NOMO-1 (cell line): ENCODE data around the gene HACE1.
A peak's percentile ranks its signal among the peaks of the same experiment; 100 is the strongest.

Source experiments
- DNase-seq, 2 experiments: peaks; one replicate each; lab custom pipeline; 2025; ENCODE audit not compliant: unreplicated experiment in 2 of 2; lab: John Stamatoyannopoulos, UW

Gene HACE1

DNA sequence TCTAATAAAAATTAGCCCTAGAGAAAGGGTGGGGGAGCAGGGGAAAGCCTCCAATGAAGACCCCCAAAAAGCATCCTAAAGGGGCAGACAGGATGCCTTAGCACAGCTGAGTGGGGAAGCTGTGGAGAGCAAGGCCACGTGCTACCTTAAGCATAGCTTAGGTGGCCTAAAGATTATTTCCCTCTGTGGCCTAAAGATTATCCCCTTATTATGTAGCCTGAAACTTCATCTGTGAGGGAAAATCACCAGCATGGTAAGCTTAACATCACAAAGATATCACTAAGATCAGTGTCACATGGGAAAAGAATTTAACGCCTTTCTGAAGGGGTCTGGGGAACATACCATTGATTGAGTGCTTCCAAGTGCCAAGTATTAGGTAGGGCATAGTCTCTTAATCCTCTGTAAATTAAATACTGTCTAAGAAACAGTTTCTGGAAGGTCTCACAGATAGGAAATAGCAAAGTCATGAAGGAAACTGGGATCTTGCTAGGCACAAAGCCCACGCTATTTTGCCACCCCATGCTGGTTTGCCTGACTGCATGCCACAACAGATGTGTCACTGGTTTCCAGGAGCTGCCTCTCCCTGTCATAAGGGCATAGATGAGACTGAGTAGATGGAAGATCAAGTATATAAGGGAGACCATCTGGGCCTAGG, 170.0 kb downstream of the HACE1 start:
- DNase-seq, result no peak

- no peak for DNase-seq
Observed at GRCh38 chr6:104688283-104688969, 171.3 kb downstream of the HACE1 start.

- no peak for DNase-seq
Observed at GRCh38 chr6:104686550-104687175, 173.1 kb downstream of the HACE1 start.

DNA sequence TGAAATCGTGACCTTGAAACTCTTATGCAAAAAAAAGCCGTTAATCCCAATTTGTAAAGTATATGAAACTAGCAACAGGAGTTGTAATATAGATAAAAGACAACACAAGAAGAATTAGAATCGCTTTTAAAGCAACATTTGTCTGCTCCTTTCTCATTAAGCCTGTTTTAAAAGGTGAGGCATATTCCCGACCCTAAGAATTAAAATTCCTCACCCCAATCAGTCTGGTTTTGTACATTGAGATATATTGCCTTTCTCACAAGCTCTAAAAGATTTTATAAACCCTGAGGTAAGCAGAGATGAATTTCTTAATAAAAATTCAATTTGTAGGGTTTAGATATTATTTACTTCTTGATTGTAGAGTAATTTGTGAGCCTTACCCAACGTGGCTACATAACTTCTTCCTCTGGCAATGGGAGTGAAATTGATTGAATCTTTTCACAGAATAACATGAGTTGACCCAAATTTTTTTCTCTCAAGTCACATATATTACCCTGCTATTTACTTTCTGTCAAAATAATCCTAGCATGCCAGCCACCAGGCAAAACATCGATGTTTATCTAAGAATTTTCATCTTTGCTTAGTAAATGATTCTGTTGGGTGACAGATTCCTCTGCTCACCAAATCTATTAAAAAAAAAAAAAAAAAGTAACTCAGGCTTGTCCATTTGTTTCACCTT, 173.7 kb downstream of the HACE1 start:
- DNase-seq, result no peak

- DNase-seq, result no peak
Observed at GRCh38 chr6:104684911-104685415, 174.8 kb downstream of the HACE1 start.

DNA sequence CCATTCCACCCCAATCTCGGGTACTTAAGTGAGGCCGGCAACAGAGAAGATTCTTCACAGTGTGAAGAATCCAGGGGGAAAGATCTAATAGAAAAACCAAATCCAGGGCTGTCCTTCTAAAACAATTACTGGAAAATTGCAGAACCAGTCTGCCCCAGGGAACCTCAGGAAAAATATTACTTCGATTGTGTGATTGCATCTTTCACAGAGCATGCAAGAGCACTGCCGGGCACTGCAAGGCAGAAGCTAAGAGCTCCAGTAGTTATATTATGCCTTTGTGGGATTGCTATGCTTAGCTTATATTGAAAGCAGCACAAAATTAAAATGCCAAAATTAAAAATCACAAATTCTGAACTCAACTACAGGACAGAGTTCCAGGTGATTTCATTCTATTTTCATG, 175.9 kb downstream of the HACE1 start:
- DNase-seq, result no peak

GRCh38 chr6:104682722-104683643, 176.7 kb downstream of the HACE1 start:
- DNase-seq, result peak; percentile 28 to 54

GRCh38 chr6:104680539-104680938, 179.2 kb downstream of the HACE1 start:
- no peak for DNase-seq

DNA sequence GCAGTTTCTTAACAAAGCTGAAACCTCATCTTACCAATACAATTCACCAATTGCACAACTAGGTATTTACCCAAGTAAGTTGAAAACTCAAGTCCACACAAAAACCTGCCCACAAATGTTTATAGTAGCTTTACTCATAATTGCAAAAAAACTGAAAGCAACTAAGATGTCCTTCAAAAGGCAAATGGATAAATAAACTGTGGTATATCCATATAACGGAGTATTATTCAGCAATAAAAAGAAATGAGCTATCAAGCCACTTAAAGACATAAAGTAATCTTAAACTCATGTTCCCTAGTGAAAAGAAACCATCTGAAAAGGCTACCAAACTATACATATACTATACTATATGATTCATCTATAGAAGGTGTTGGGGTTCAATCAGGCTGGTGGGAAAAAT, 179.7 kb downstream of the HACE1 start:
- no peak for DNase-seq
